Caco-2 (cell line): ENCODE data around the gene ZFYVE1. TPM values are rescaled to one million over a fixed set of nuclear protein-coding genes. Genes with fewer than 3 reads are reported as not detected.

Source experiments
- BruUV-seq: library from RNA; stranded (reverse); fragments of 400-500 nt; replicated peaks from 2 replicates; lab custom pipeline; 2021; lab: Mats Ljungman, UMichigan
- CTCF ChIA-PET: fragments of 300-600 bp; sonication (Branson Sonifier 250); formaldehyde crosslinking; loops from one replicate; lab custom pipeline; 2022; ENCODE audit warnings: antibody characterized with exemption; lab: Charles Lee
- POLR2A ChIA-PET: fragments of 300-600 bp; sonication (Branson Sonifier 250); formaldehyde crosslinking; loops from one replicate; lab custom pipeline; 2022; ENCODE audit warnings: antibody characterized with exemption; lab: Charles Lee
- DNase-seq, 2 experiments: peaks; one replicate each; pipeline versions ENCODE4 v3.0.0 to v3.0.0-alpha.2; 2020 to 2022
- H3K27me3 ChIP-seq: replicated peaks from 2 replicates; pipeline ENCODE4 v1.6.0; 2011; ENCODE audit warnings: low read length; ENCODE audit not compliant: control insufficient read depth, insufficient read depth
- H3K36me3 ChIP-seq: 2 replicates; pipeline ENCODE4 v1.5.1; 2011; ENCODE audit warnings: low read length; ENCODE audit not compliant: control insufficient read depth, insufficient read depth
- H3K4me1 ChIP-seq: fragments of 250-450 bp; sonication (Bioruptor Pico); 2 replicates; pipeline ENCODE4 v1.5.1; 2020; ENCODE audit warnings: mild to moderate bottlenecking
- H3K4me3 ChIP-seq: 2 replicates; pipeline ENCODE4 v1.5.1; 2011; ENCODE audit warnings: low read depth, mild to moderate bottlenecking, control low read depth, low read length
- H3K9me3 ChIP-seq: fragments of 250-450 bp; sonication (Bioruptor Pico); 2 replicates; pipeline ENCODE4 v1.5.1; 2020; ENCODE audit warnings: mild to moderate bottlenecking, moderate library complexity
- H3K27ac Mint-ChIP-seq: one replicate; pipeline ENCODE4 v1.8.0; 2022; ENCODE audit warnings: mixed read lengths; ENCODE audit not compliant: unreplicated experiment
- H3K27me3 Mint-ChIP-seq: one replicate; pipeline ENCODE4 v1.8.0; 2022; ENCODE audit warnings: mixed read lengths; ENCODE audit not compliant: insufficient read depth, unreplicated experiment
- H3K36me3 Mint-ChIP-seq: one replicate; pipeline ENCODE4 v1.8.0; 2022; ENCODE audit warnings: mild to moderate bottlenecking, mixed read lengths; ENCODE audit not compliant: insufficient read depth, unreplicated experiment
- H3K4me1 Mint-ChIP-seq: one replicate; pipeline ENCODE4 v1.8.0; 2022; ENCODE audit warnings: low read depth, mixed read lengths; ENCODE audit not compliant: unreplicated experiment
- H3K4me3 Mint-ChIP-seq: one replicate; pipeline ENCODE4 v1.8.0; 2022; ENCODE audit warnings: mild to moderate bottlenecking, moderate library complexity, mixed read lengths; ENCODE audit not compliant: unreplicated experiment
- H3K9me3 Mint-ChIP-seq: one replicate; pipeline ENCODE4 v1.8.0; 2022; ENCODE audit warnings: mixed read lengths; ENCODE audit not compliant: unreplicated experiment
- CTCF ChIP-seq, 2 experiments: fragments of 200-600 bp in 1 of 2; IDR thresholded peaks; 1 replicate in 1 of 2; 2 replicates in 1 of 2; pipeline versions ENCODE4 v1.5.1 to v1.8.0; 2011 to 2022; ENCODE audit warnings: antibody characterized with exemption in 1 of 2, control low read depth in 1 of 2, inconsistent platforms in 1 of 2, low read depth in 1 of 2, low read length in 1 of 2, mild to moderate bottlenecking in 1 of 2, moderate library complexity in 1 of 2; ENCODE audit not compliant: insufficient read depth in 1 of 2, severe bottlenecking in 1 of 2, unreplicated experiment in 1 of 2
- intact Hi-C: fragments of 100-400 bp; cut with micrococcal nuclease; formaldehyde crosslinking; loops from one replicate; pipeline ENCODE4 v1.10.0; 2022; ENCODE audit not compliant: unreplicated experiment
- total RNA-seq: library from RNA; stranded (reverse); gene quantifications from 2 replicates; pipeline ENCODE4 v1.2.3, GENCODE V29; 2022

ZFYVE1 gene
- total RNA-seq, 1 experiment from 2014 or later: 10.8 TPM

- CTCF ChIA-PET: interaction anchor here (1.0 kb wide), 1 partner anchor 32 kb away, joined by 5 read pairs; the partner anchor contains the start of gene ZFYVE1
- BruUV-seq: TSS peak; percentile 37
- no peaks in the 10 kb centered on the region for H3K4me1 Mint-ChIP-seq
These were observed 32.2 kb upstream of the ZFYVE1 start for GRCh38 chr14:73058922-73059673.

GRCh38 chr14:73058224-73058921, 31.5 kb upstream of the ZFYVE1 start, which contains the start of gene RBM25:
Gene RBM25 (plus strand): TSS chr14:73058534. CDS start chr14:73071642, 13,108 bp downstream.
- H3K4me1 ChIP-seq: peaks cover 12% of the 10 kb centered on the region; the same call in 1 of the 2 replicates
- peak within 1 kb of the TSS; percentile 67 for H3K4me3 ChIP-seq
- H3K4me3 Mint-ChIP-seq: no peak within 1 kb of the TSS
- no peaks in the 10 kb centered on the region for H3K27me3 ChIP-seq
- POLR2A ChIA-PET: interaction anchor here (0.5 to 2.7 kb wide), 8 partner anchors 8 to 512 kb away, joined by 3 to 35 read pairs (median 4); partner anchors contain the start of genes PSEN1 and ZFYVE1
- no TSS peak for BruUV-seq
- DNase-seq: peak; percentile 97 to 98
- no peaks in the 10 kb centered on the region for H3K9me3 Mint-ChIP-seq
- intact Hi-C loops: loop anchor here (1.0 kb wide), 1 partner anchor 31 kb away; the partner anchor contains the start of gene ZFYVE1
- CTCF ChIA-PET: interaction anchor here (1.0 kb wide), 1 partner anchor 32 kb away, joined by 5 read pairs; the partner anchor contains the start of gene ZFYVE1
- no peaks in the 10 kb centered on the region for H3K36me3 ChIP-seq
- H3K27ac Mint-ChIP-seq: no peak within 1 kb of the TSS
- H3K27me3 Mint-ChIP-seq: no peaks in the 10 kb centered on the region
- no peaks in the 10 kb centered on the region for H3K9me3 ChIP-seq
- H3K4me1 Mint-ChIP-seq: no peaks in the 10 kb centered on the region
- H3K36me3 Mint-ChIP-seq: peaks cover 24% of the 10 kb centered on the region
- no peak for TF ChIP-seq CTCF (IDR thresholded peaks at IDR 0.05; ENCODE audit: insufficient read depth in 1 of 2, low read depth in 1 of 2, low read length in 1 of 2, severe bottlenecking in 1 of 2, unreplicated experiment in 1 of 2)

More at GRCh38 chr14:73058922-73059673, 32.2 kb upstream of the ZFYVE1 start:
- Histone ChIP-seq H3K4me1 (peaks cover 12% of the 10 kb centered on the region; the same call in 1 of the 2 replicates), H3K9me3 (no peaks in the 10 kb centered on the region), H3K36me3 (no peaks in the 10 kb centered on the region), H3K4me3 (peak overlapping the region; percentile 67), H3K27me3 (no peaks in the 10 kb centered on the region)
- H3K27ac Mint-ChIP-seq: no peak overlapping the region
- H3K9me3 Mint-ChIP-seq: no peaks in the 10 kb centered on the region
- H3K27me3 Mint-ChIP-seq: no peaks in the 10 kb centered on the region
- H3K4me3 Mint-ChIP-seq: no peak overlapping the region
- intact Hi-C loops: loop anchor here (1.0 kb wide), 1 partner anchor 32 kb away; the partner anchor contains the start of gene ZFYVE1
- POLR2A ChIA-PET: interaction anchor here (0.5 to 2.7 kb wide), 5 partner anchors 9 to 511 kb away, joined by 3 to 35 read pairs (median 5); partner anchors contain the start of genes PSEN1 and ZFYVE1
- TF ChIP-seq CTCF (IDR thresholded peaks at IDR 0.05; ENCODE audit: insufficient read depth in 1 of 2, low read depth in 1 of 2, low read length in 1 of 2, severe bottlenecking in 1 of 2, unreplicated experiment in 1 of 2): no peak
- DNase-seq: peak; percentile 51 to 53
- H3K36me3 Mint-ChIP-seq: peaks cover 32% of the 10 kb centered on the region

DNA sequence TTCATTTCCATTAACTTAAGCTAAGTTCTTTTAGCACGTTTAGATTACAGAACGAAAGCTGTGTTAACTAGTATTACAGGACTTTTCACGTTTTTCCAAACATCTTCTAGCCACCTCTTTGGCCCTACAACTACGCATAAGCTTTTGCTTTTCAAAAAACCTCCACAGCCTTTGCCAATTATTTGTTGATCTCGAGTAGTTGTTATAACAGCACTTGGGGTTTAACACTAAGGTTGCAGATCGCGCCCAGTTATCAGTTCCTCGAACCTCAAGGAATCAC, 31.0 kb upstream of the ZFYVE1 start:
- Mint-ChIP-seq H3K4me1 (no peaks in the 10 kb centered on the region), H3K9me3 (no peaks in the 10 kb centered on the region), H3K4me3 (no peak overlapping the region), H3K27ac (no peak overlapping the region), H3K27me3 (no peaks in the 10 kb centered on the region), H3K36me3 (peaks cover 19% of the 10 kb centered on the region)
- no TSS peak for BruUV-seq
- no peak for TF ChIP-seq CTCF (IDR thresholded peaks at IDR 0.05; ENCODE audit: insufficient read depth in 1 of 2, low read depth in 1 of 2, low read length in 1 of 2, severe bottlenecking in 1 of 2, unreplicated experiment in 1 of 2)
- Histone ChIP-seq H3K4me1 (peaks cover 12% of the 10 kb centered on the region; the same call in 1 of the 2 replicates), H3K36me3 (no peaks in the 10 kb centered on the region), H3K9me3 (no peaks in the 10 kb centered on the region), H3K27me3 (no peaks in the 10 kb centered on the region), H3K4me3 (peak overlapping the region; percentile 35)
- intact Hi-C loops: loop anchor here (1.0 kb wide), 1 partner anchor 31 kb away; the partner anchor contains the start of gene ZFYVE1
- POLR2A ChIA-PET: interaction anchor here (0.5 to 2.7 kb wide), 5 partner anchors 8 to 78 kb away, joined by 3 to 35 read pairs (median 5); partner anchors contain the start of genes PSEN1 and ZFYVE1
- CTCF ChIA-PET: no interaction called here
- no peak for DNase-seq
